Neural cell (in vitro differentiated cells): ENCODE measurements around the gene ESPN. TPM values are rescaled to one million over a fixed set of nuclear protein-coding genes. Genes with fewer than 3 reads are reported as not detected.

Source experiments
- H2AFZ ChIP-seq: fragments of 200-600, 300-800 bp; sonication (generic), shearing (Covaris generic); 2 replicates; pipeline ENCODE4 v1.6.0; 2014; ENCODE audit warnings: low read depth, mild to moderate bottlenecking, antibody characterized with exemption, low read length, moderate library complexity
- H3F3A ChIP-seq: fragments of 200-600 bp; shearing (Covaris generic); 2 replicates; pipeline ENCODE4 v1.6.1; 2016; ENCODE audit warnings: mild to moderate bottlenecking, moderate library complexity, mixed read lengths, antibody characterized with exemption, low read length; ENCODE audit not compliant: insufficient read depth, poor library complexity, severe bottlenecking
- H3K27ac ChIP-seq: fragments of 200-600, 300-800 bp; sonication (generic), shearing (Covaris generic); 2 replicates; pipeline ENCODE4 v1.5.1; 2014; ENCODE audit warnings: mild to moderate bottlenecking, low read length, moderate library complexity
- H3K27me3 ChIP-seq: fragments of 300-800, 200-600 bp; sonication (generic), shearing (Covaris generic); 2 replicates; pipeline ENCODE4 v1.6.0; 2014; ENCODE audit warnings: mild to moderate bottlenecking, low read depth, low read length, moderate library complexity; ENCODE audit not compliant: insufficient read depth
- H3K36me3 ChIP-seq: fragments of 300-800, 200-600 bp; sonication (generic), shearing (Covaris generic); 2 replicates; pipeline ENCODE4 v1.5.1; 2014; ENCODE audit warnings: mild to moderate bottlenecking, antibody characterized with exemption, low read length, moderate library complexity; ENCODE audit not compliant: insufficient read depth
- H3K4me2 ChIP-seq: fragments of 300-800, 200-600 bp; sonication (generic), shearing (Covaris generic); 2 replicates; pipeline ENCODE4 v1.6.0; 2014; ENCODE audit warnings: mild to moderate bottlenecking, low read length
- H3K4me3 ChIP-seq: fragments of 300-800, 200-600 bp; sonication (generic), shearing (Covaris generic); 2 replicates; pipeline ENCODE4 v1.5.1; 2014; ENCODE audit warnings: mild to moderate bottlenecking, low read length, moderate library complexity
- H3K79me2 ChIP-seq: fragments of 200-600 bp; shearing (Covaris generic); replicated peaks from 2 replicates; pipeline ENCODE4 v1.6.0; 2014; ENCODE audit warnings: mild to moderate bottlenecking, low read length, moderate library complexity; ENCODE audit not compliant: insufficient read depth
- H3K9ac ChIP-seq: fragments of 300-800, 200-600 bp; sonication (generic), shearing (Covaris generic); 2 replicates; pipeline ENCODE4 v1.6.1; 2016; ENCODE audit warnings: mild to moderate bottlenecking, low read length, mixed read lengths
- H3K9me2 ChIP-seq: fragments of 200-600 bp; shearing (Covaris generic); 2 replicates; pipeline ENCODE4 v1.6.1; 2016; ENCODE audit warnings: mild to moderate bottlenecking, low read length, mixed read lengths; ENCODE audit not compliant: insufficient read depth
- H3K9me3 ChIP-seq: fragments of 200-600, 300-800 bp; sonication (generic), shearing (Covaris generic); 2 replicates; pipeline ENCODE4 v1.6.1; 2016; ENCODE audit warnings: mild to moderate bottlenecking, mixed run types, low read length, moderate library complexity, mixed read lengths
- H4K20me1 ChIP-seq: fragments of 200-600 bp; shearing (Covaris generic); 2 replicates; pipeline ENCODE4 v1.6.1; 2016; ENCODE audit warnings: mild to moderate bottlenecking, mixed run types; ENCODE audit not compliant: insufficient read depth
- EZH2 ChIP-seq: fragments of 200-600, 300-800 bp; shearing (Covaris generic), sonication (generic); IDR thresholded peaks from 2 replicates; pipeline ENCODE4 v1.6.1; 2014; ENCODE audit warnings: antibody characterized with exemption, low read length, borderline replicate concordance, mild to moderate bottlenecking; ENCODE audit not compliant: insufficient read depth, poor library complexity, severe bottlenecking
- MXI1 ChIP-seq: fragments of 450-650 bp; conservative IDR thresholded peaks from 2 replicates; pipeline ENCODE4 v1.6.1; 2014; ENCODE audit warnings: antibody characterized with exemption, mild to moderate bottlenecking; ENCODE audit not compliant: poor library complexity, severe bottlenecking
- RAD21 ChIP-seq: fragments of 450-650 bp; conservative IDR thresholded peaks from 2 replicates; pipeline ENCODE4 v1.6.1; 2014; ENCODE audit warnings: antibody characterized with exemption, mild to moderate bottlenecking, moderate library complexity
- REST ChIP-seq: IDR thresholded peaks from 2 replicates; pipeline ENCODE4 v1.6.1; 2012; ENCODE audit warnings: borderline replicate concordance
- SMC3 ChIP-seq: fragments of 450-650 bp; conservative IDR thresholded peaks from 2 replicates; pipeline ENCODE4 v1.6.1; 2014; ENCODE audit warnings: antibody characterized with exemption, mild to moderate bottlenecking, moderate library complexity; ENCODE audit not compliant: poor library complexity
- TAF1 ChIP-seq: IDR thresholded peaks from 2 replicates; pipeline ENCODE4 v1.6.1; 2012; ENCODE audit warnings: low read depth
- polyA plus RNA-seq: library from polyadenylated mRNA; depleted of rRNA; stranded (reverse); fragments of >200 nt; gene quantifications from 2 replicates; pipeline ENCODE4 v1.2.3, GENCODE V29; 2014

Gene ESPN
- polyA plus RNA-seq, 1 donor from 2014 or later, result not detected

GRCh38 chr1:6419804-6420453 lies 4.6 kb upstream of the ESPN start, which contains the start of gene HES2:
TSS of gene HES2 (minus strand) at chr1:6419919. CDS start at chr1:6419820, 99 bp downstream.
- no peaks in the 10 kb centered on the region for H3F3A ChIP-seq
- H2AFZ ChIP-seq, result no peak within 1 kb of the TSS
- peak; percentile 25 for TF ChIP-seq EZH2
- TF ChIP-seq RAD21, result no peak
- H3K4me2 ChIP-seq, result no peak within 1 kb of the TSS
- no peaks in the 10 kb centered on the region for H3K9me2 ChIP-seq
- H3K9ac ChIP-seq, result no peak within 1 kb of the TSS
- H3K4me3 ChIP-seq, result peak within 1 kb of the TSS; percentile 55
- H3K79me2 ChIP-seq, result no peaks in the 10 kb centered on the region
- no peaks in the 10 kb centered on the region for H4K20me1 ChIP-seq
- no peaks in the 10 kb centered on the region for H3K9me3 ChIP-seq
- peaks cover 88% of the 10 kb centered on the region for H3K27me3 ChIP-seq
- H3K36me3 ChIP-seq, result no peaks in the 10 kb centered on the region
- H3K27ac ChIP-seq, result no peak within 1 kb of the TSS

GRCh38 chr1:6420454-6421042 lies 4.0 kb upstream of the ESPN start:
- Histone ChIP-seq H3K4me3 (no peak overlapping the region), H4K20me1 (no peaks in the 10 kb centered on the region), H3K9me2 (no peaks in the 10 kb centered on the region), H3K4me2 (no peak overlapping the region), H3K9me3 (no peaks in the 10 kb centered on the region), H3K9ac (no peak overlapping the region), H3K27me3 (peaks cover 90% of the 10 kb centered on the region), H3K79me2 (no peaks in the 10 kb centered on the region), H3K27ac (no peak overlapping the region), H3F3A (no peaks in the 10 kb centered on the region), H3K36me3 (no peaks in the 10 kb centered on the region), H2AFZ (no peak overlapping the region)
- TF ChIP-seq MXI1 (no peak), TAF1 (no peak), SMC3 (no peak), REST (no peak), EZH2 (peak; percentile 5)

- Histone ChIP-seq H4K20me1 (no peaks in the 10 kb centered on the region), H3K79me2 (no peaks in the 10 kb centered on the region), H3K9me3 (no peaks in the 10 kb centered on the region), H3K4me2 (no peak overlapping the region), H3F3A (no peaks in the 10 kb centered on the region), H3K27ac (no peak overlapping the region), H3K36me3 (no peaks in the 10 kb centered on the region), H3K4me3 (no peak overlapping the region), H2AFZ (no peak overlapping the region), H3K9ac (no peak overlapping the region), H3K9me2 (no peaks in the 10 kb centered on the region), H3K27me3 (peaks cover 93% of the 10 kb centered on the region)
- no peak for TF ChIP-seq SMC3
Measured at GRCh38 chr1:6421266-6421665, 3.3 kb upstream of the ESPN start.
